HG03439 (cell line): ENCODE measurements around the gene DAAM2.

Source experiments
- ATAC-seq: cut with Tn5 transposase; IDR thresholded peaks from one replicate; pipeline ENCODE4 v1.9.1; 2021; ENCODE audit warnings: mild to moderate bottlenecking, moderate library complexity; ENCODE audit not compliant: unreplicated experiment

Gene DAAM2

GRCh38 chr6:39786649-39787048, 5.5 kb upstream of the DAAM2 start:
- no peak for ATAC-seq

- no peak for ATAC-seq
These were observed 4.9 kb upstream of the DAAM2 start for GRCh38 chr6:39787322-39787721.

GRCh38 chr6:39790772-39791171, 1.4 kb upstream of the DAAM2 start:
- ATAC-seq, result no peak

- no peak for ATAC-seq
These were observed 865 bp upstream of the DAAM2 start for GRCh38 chr6:39791311-39791710.

GRCh38 chr6:39792540-39793450, 619 bp downstream of the DAAM2 start:
- ATAC-seq, result no peak

GRCh38 chr6:39793516-39793915, 1.3 kb downstream of the DAAM2 start:
- no peak for ATAC-seq

GRCh38 chr6:39794231-39794630, 2.1 kb downstream of the DAAM2 start:
- ATAC-seq, result no peak

- no peak for ATAC-seq
These were observed 5.6 kb downstream of the DAAM2 start for GRCh38 chr6:39797751-39798150.

- no peak for ATAC-seq
These were observed 8.2 kb downstream of the DAAM2 start for GRCh38 chr6:39800034-39801032.

- no peak for ATAC-seq
These were observed 9.5 kb downstream of the DAAM2 start for GRCh38 chr6:39801456-39802251.

- ATAC-seq, result no peak
These were observed 11.7 kb downstream of the DAAM2 start for GRCh38 chr6:39803872-39804271.

GRCh38 chr6:39804466-39805065, 12.4 kb downstream of the DAAM2 start:
- no peak for ATAC-seq

GRCh38 chr6:39806278-39806677, 14.1 kb downstream of the DAAM2 start:
- no peak for ATAC-seq

- ATAC-seq, result no peak
These were observed 16.2 kb downstream of the DAAM2 start for GRCh38 chr6:39808346-39808745.

GRCh38 chr6:39808964-39809363, 16.8 kb downstream of the DAAM2 start:
- no peak for ATAC-seq

GRCh38 chr6:39811835-39812345, 19.7 kb downstream of the DAAM2 start:
- no peak for ATAC-seq

- ATAC-seq, result no peak
These were observed 20.3 kb downstream of the DAAM2 start for GRCh38 chr6:39812496-39812852.

- ATAC-seq, result peak; percentile 64
These were observed 20.8 kb downstream of the DAAM2 start for GRCh38 chr6:39812853-39813533.

- no peak for ATAC-seq
These were observed 22.1 kb downstream of the DAAM2 start for GRCh38 chr6:39814236-39814635.

GRCh38 chr6:39815356-39815755, 23.2 kb downstream of the DAAM2 start:
- ATAC-seq, result no peak
